T-helper 2 cell (primary cell): ENCODE results near the gene ZNF792.
"Not testable (repeated sequence)": the region's sequence is repeated elsewhere in the genome, so short reads cannot be mapped to it uniquely, and the experiment has no call there.

Experiments used
- DNase-seq, 5 experiments: peaks; one replicate each; pipeline versions ENCODE4 v3.0.0 to v3.0.0-alpha.2; 2012 to 2022

The ZNF792 gene

DNA sequence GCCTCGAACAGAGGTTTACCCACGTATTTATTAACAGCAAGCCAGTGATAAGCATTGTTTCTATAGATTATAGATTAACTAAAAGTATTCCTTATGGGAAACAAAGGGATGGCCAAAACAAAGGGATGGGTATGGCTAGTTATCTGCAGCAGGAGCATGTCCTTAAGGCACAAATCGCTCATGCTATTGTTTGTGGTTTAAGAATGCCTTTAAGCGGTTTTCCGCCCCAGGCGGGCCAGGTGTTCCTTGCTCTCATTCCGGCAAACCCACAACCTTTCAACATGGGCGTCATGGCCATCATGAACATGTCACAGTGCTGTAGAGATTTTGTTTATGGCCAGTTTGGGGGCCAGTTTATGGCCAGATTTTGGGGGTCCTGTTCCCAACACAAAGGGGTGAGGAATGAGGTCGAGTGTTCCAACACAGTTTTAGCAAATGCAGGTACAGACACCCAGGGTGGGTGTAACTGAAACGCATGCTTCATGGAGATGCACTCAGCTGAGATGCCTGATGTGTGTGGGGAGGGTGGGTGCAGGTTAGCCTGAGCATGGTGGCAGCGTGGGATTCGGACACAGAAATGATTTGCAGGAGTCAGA, 6.3 kb upstream of the ZNF792 start:
- not testable (repeated sequence) for DNase-seq

DNA sequence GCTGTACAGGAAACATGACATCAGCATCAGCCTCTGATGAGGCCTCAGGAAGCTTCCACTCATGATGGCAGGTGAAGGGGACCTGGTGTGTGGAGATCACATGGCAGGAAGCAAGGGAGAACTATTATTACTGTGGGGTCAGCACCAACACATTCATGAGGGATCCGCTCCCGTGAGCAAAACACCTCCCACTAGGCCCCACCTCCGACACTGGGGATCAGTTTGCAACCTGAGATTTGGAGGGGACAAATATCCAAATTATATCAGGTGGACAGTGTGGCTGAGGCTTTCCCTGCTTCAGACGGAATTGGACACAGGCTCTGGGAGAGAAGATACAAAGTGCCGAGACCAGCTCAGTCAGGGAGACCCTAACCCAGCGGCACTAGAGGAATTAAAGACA, 5.7 kb upstream of the ZNF792 start:
- DNase-seq = no peak

DNA sequence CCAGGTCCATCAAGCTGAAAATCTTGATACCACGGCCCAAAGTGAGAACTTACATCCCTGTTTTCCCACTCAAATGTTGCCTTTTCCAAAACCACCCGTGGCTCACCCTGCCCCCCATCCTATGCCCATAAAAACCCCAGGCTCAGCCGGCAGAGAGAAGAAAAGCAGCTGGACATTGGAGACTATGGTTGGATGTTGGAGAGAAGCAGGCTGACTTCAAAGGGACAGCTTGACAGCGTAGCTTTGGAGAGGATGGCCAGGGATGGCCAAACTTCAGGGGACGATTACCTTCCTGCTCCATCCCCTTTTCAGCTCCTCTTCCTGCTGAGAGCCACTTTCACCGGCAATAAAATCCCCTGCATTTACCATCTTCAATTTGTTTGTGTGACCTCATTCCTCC, 3.5 kb upstream of the ZNF792 start:
- no peak for DNase-seq

DNA sequence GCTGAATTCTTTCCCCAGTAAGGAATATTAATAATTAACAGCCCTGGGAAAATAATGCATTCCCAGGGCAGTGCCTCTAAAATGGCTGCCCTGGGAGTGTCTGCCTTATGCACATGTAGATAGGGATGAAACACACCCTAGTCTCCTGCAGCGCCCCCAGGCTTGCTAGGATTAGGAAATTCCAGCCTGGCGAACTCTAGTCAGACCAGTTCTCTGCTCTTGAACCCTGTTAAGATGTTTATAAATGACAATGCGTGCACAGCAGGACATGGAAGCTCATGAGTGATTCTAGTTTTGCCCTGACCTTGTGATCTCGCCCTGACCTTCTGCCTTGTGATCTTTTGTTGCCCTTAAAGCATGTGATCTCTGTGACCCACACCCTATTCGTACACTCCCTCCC, 1.5 kb upstream of the ZNF792 start:
- DNase-seq = not testable (repeated sequence)

GRCh38 chr19:34964598-34964997, 569 bp upstream of the ZNF792 start:
- no peak for DNase-seq

GRCh38 chr19:34962687-34963572, 1.1 kb downstream of the ZNF792 start:
- DNase-seq = peak in 1 of 5 experiments; percentile 25

DNA sequence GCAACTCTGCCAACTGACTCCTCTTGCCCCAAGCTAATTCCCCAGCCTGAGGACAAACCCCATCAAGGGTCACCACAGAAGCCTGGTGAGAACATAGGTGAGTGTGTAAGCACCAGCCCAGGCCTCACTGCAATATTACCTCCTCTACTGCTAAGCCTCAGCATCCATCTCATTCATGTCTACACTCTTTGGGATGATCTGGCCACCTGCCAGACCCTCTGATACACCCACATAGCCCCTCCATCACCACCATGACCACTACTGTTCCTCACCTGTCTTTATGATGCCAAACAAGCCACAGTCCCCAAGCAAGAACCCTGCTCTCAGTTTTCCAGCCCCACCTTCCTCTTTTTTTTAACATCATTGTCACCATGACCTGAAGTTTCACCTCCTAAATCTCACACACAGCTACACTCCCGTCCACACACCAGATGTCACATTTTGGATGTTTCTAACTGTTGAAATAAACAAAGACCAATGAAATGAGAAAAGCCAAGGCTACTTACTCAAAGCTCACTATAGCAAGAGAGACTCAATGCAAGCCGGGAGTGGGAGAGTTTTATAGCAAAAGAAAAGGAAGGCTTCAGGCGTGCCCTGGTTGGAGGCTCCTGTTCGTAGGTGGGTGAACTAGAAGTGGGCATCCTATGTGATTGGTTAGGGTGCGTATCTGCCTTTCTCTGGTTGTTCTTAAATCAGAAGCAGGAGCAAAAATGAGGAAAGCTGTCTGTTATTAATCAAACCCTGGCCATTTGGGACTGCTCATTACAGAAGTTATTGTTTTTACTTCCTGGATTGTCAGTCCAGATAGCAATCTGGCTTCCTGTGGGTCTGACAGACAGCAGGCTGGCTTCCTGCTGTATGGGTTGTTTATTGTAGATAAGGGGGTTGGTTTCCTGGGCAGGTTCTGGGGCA, 2.0 kb downstream of the ZNF792 start:
- peak in 2 of 5 experiments; percentile 42 to 92 for DNase-seq

GRCh38 chr19:34960940-34961679, 2.9 kb downstream of the ZNF792 start:
- DNase-seq = no peak

- DNase-seq = no peak
These were observed 3.8 kb downstream of the ZNF792 start for GRCh38 chr19:34960103-34960805.

DNA sequence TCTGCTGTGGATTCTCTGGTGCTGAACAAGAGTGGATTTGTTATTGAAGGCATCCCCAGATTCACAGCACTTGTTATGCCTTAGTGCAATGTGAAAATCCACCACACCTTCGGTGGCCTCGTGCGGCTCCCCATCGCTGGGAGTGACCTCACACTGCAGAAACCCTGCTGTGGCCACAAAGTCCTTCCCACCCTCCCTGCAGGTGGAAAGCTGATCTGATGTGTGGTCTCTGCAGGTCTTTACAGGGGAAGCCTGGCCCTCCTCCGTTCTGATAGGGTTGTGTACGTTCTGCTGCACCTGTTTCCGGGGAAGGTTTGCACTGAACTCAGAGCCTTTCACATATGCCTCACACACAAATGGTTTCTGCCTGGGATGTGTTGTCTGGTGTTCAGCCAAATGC, 5.0 kb downstream of the ZNF792 start:
- no peak for DNase-seq

DNA sequence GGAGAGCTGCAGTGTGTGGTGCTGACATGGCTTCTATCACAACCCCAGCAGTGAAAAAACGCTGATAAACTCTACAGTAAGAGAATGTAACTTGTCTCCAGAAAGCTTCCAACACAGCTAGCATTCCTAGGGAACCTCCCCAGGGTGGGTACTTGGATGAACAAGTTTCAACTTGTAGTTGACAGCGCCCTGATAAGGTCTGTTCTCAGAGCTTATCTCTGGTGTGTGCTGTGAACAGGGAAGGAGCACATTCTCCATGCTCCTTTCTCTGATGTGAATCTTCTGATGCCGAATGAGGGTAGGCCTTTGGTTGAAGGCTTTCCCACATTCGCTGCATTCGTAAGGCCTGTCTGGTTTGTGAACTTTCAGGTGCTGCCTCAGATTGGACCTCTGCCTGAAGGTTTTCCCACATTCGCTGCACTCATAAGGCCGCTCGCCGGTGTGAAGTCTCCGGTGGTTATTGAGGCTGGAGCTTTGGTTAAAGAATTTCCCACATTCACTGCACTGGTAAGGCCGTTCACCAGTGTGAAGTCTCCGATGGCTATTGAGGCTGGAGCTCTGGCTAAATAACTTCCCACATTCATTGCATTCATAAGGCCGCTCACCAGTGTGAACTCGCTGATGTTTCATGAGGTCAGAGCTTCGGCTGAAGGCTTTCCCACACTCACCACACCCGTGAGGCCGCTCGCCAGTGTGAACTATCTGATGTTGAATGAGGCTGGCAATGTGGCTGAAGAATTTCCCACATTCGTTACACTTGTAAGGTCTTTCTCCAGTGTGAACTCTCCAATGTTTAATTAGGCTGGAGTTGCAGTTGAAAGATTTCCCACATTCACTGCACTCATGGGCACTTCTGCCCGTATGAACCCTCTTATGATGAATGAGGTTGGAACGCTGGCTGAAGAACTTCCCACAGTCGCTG, 5.9 kb downstream of the ZNF792 start:
- peak in 1 of 5 experiments; percentile 42 for DNase-seq

DNA sequence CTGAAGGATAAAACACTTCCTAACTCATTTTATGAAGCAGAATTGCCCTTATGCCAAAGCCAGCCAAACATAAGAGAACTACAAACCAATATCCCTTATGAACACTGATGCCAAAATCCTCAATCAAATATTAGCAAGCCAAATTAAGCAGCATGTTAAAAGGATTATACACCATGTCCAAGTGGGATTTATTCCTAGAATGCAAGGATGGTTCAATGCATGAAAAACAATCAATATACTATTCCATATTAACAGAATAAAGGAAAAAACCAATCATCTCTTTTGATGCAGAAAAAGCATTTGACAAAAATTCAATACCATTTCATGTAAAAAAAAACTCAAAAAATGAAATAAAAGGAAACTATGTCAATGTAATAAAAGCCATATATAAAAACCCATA, 10.9 kb downstream of the ZNF792 start:
- no peak for DNase-seq

GRCh38 chr19:34943861-34944573, 20.0 kb downstream of the ZNF792 start:
- no peak for DNase-seq

DNA sequence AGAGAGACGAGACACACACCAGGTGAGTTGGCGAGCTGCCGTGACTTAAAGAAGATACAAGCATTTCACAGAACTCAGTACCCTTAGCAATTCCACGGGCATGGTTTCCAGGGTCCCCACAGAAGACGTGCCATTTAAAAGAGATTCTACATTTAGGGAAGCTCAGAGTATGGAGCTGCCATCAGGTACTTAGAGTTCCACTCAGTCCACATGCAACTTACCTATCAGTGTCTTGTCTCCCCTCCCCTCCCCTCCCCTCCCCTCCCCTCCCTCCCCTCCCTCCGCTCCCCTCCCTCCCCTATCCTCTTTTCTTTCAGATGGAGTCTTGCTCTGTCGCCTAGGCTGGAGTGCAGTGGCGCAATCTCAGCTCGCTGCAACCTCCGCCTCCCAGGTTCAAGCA, 25.1 kb downstream of the ZNF792 start:
- no peak for DNase-seq

- DNase-seq = no peak
These were observed 27.8 kb downstream of the ZNF792 start for GRCh38 chr19:34936184-34936583.

GRCh38 chr19:34932494-34932893, 31.5 kb downstream of the ZNF792 start:
- no peak for DNase-seq

DNA sequence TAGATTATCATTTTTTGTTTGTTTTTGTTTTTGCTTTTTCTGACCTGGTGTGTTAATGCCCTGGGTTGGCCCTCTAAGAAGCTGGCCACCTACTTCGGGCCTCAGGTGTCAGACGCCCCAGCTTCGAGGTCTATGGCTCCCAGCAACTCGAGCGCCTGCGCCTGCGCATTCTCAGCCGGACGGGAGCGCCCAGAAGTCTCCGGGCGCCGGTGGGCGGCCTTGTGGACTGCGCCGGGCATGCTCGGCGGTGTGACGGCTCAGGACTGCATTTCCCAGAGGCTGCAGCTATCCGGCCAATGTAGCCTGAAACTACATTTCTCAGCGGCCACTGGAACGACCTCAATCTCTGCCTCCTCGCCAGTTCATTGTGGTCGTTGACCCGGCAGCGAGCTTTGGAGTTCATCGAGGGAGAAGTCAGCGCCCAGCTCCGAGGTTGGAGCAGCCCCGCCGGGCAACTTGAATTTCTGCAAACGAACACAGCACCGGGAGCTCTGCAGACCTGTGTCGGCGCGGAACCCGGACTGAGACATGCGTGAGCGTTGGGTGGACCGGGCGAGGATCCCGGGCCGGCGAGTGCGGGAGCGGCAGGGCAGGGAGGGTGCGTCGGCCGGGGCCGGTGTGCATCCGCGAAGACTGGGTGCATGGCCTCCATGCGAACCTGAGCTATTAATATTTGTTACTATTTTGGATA, 37.2 kb downstream of the ZNF792 start, which contains the start of gene ZNF30:
Gene ZNF30, plus strand, starts transcription at position 219 of the 691 bp plus-strand sequence. CDS start 3,045 bp downstream, outside the sequence.
- DNase-seq = peak; percentile 31 to 82 (median 59)

GRCh38 chr19:34926361-34926684, 37.7 kb downstream of the ZNF792 start:
- no peak for DNase-seq

DNA sequence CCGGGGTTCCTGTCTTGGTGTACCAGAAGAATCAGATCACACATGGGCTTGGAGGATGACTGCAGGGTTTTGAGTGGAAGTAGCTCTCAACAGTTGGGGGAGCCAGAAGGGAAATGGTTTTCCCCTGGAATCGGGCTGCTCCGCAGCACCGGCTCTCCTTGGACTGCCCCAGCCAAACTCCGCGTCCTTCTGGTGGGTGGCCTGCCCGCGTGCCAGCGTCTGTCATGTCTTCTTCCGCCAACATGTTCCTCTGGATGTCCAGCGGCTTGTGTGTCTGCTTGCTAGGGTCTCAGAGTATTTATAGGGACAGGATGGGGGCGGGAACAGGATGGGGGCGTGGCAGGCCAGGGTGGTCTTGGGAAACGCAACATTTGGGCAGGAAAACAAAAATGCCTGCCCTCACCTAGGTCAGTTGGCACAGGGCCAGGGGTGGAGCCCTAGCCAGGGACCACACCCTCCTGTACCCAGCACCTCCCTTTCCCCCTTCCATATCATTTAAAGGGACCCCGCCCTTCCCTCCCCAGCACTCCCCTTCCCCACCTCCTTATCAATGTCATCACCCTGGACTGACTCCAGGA, 38.7 kb downstream of the ZNF792 start:
- DNase-seq = no peak
